Ectodermal cell (in vitro differentiated cells): Measurements from ENCODE around the gene MDN1.
"Not testable (repeated sequence)": the region's sequence is repeated elsewhere in the genome, so short reads cannot be mapped to it uniquely, and the experiment has no call there.

ENCODE experiments used
- H3K27ac ChIP-seq: 2 replicates; pipeline ENCODE4 v1.7.0; 2013; ENCODE audit warnings: mild to moderate bottlenecking, low read depth, low read length; ENCODE audit not compliant: insufficient read depth, poor library complexity, severe bottlenecking
- H3K27me3 ChIP-seq: 2 replicates; pipeline ENCODE4 v1.7.0; 2013; ENCODE audit warnings: mild to moderate bottlenecking, low read length; ENCODE audit not compliant: insufficient read depth, control insufficient read depth, poor library complexity, severe bottlenecking
- H3K36me3 ChIP-seq: one replicate; pipeline ENCODE4 v1.7.0; 2013; ENCODE audit warnings: low read length; ENCODE audit not compliant: control insufficient read depth, insufficient read depth
- H3K4me1 ChIP-seq: one replicate; pipeline ENCODE4 v1.7.0; 2013; ENCODE audit warnings: low read length; ENCODE audit not compliant: control insufficient read depth, insufficient read depth
- H3K4me3 ChIP-seq: 2 replicates; pipeline ENCODE4 v1.7.0; 2013; ENCODE audit warnings: low read depth, low read length, control low read depth; ENCODE audit not compliant: insufficient read depth
- H3K9me3 ChIP-seq: 2 replicates; pipeline ENCODE4 v1.7.0; 2013; ENCODE audit warnings: mild to moderate bottlenecking, low read length, moderate library complexity; ENCODE audit not compliant: control insufficient read depth
- WGBS, 2 experiments: methylation state at CpG; one replicate each; pipeline ENCODE4 v1.1.7; 2013; ENCODE audit warnings: missing lambda C conversion rate in 2 of 2; 5-methylcytosine and 5-hydroxymethylcytosine counted together

MDN1 gene

GRCh38 chr6:89790403-89790802, 29.2 kb downstream of the MDN1 start:
- Histone ChIP-seq H3K4me1 (no peaks in the 10 kb centered on the region), H3K27ac (no peak overlapping the region), H3K36me3 (peaks cover 14% of the 10 kb centered on the region), H3K27me3 (no peaks in the 10 kb centered on the region), H3K9me3 (no peaks in the 10 kb centered on the region), H3K4me3 (no peak overlapping the region)
- WGBS, 2 experiments, result 100% methylated on average over 2 of the region's 2 CpGs; no CpG with 5 or more reads in 1 of the 2 experiments

- Histone ChIP-seq H3K4me3 (no peak overlapping the region), H3K9me3 (no peaks in the 10 kb centered on the region), H3K36me3 (peaks cover 15% of the 10 kb centered on the region), H3K27me3 (no peaks in the 10 kb centered on the region), H3K27ac (no peak overlapping the region), H3K4me1 (no peaks in the 10 kb centered on the region)
- WGBS, 2 experiments, result 94 to 96% methylated on average over 1 of the region's 1 CpG
These were observed 29.6 kb downstream of the MDN1 start for GRCh38 chr6:89789980-89790379.

DNA sequence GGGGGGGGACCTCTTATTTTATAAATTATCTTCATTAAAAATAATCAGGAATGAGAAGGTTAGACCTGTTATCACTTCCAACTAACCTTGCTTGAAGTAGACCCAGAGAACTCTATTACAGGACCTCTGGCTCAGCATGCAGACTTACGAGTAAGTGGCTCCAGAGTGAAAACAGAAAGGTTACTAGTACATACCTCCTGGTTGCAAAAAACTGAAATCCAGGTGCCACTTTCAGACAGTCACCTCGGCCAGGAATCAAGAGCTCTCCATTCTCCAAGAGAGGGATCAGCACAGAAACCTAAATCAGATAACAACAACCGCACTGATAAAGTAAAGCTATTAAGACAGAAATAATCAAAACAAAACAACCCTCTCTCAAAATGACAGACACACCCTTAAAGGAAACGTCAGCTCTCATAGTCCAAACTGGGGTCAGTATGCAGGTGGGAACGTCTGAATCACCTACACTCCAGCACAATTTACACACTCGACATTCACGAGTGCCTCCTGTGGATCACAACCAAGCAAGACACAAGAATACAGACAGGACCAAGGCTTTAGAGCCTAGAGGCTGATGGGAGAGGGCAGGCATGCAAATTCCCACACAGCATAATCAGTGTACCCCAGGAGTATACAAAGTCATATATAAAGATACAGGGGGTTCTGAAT, 31.8 kb downstream of the MDN1 start:
- H3K4me1 ChIP-seq, result no peaks in the 10 kb centered on the region
- H3K9me3 ChIP-seq, result no peaks in the 10 kb centered on the region
- H3K27me3 ChIP-seq, result no peaks in the 10 kb centered on the region
- no peak overlapping the region for H3K27ac ChIP-seq
- peaks cover 30% of the 10 kb centered on the region for H3K36me3 ChIP-seq
- H3K4me3 ChIP-seq, result no peak overlapping the region
- WGBS, 2 experiments, result 95 to 96% methylated on average over 7 of the region's 7 CpGs

GRCh38 chr6:89786970-89787369, 32.6 kb downstream of the MDN1 start:
- H3K9me3 ChIP-seq, result no peaks in the 10 kb centered on the region
- no peaks in the 10 kb centered on the region for H3K4me1 ChIP-seq
- H3K36me3 ChIP-seq, result peaks cover 36% of the 10 kb centered on the region
- no peak overlapping the region for H3K27ac ChIP-seq
- no peaks in the 10 kb centered on the region for H3K27me3 ChIP-seq
- H3K4me3 ChIP-seq, result no peak overlapping the region
- 74 to 75% methylated on average over 1 to 2 of the region's 2 CpGs for WGBS, 2 experiments

GRCh38 chr6:89784838-89785237, 34.8 kb downstream of the MDN1 start:
- H3K27me3 ChIP-seq, result no peaks in the 10 kb centered on the region
- H3K36me3 ChIP-seq, result peaks cover 51% of the 10 kb centered on the region
- H3K27ac ChIP-seq, result no peak overlapping the region
- H3K9me3 ChIP-seq, result no peaks in the 10 kb centered on the region
- WGBS, 2 experiments, result 94 to 95% methylated on average over 6 of the region's 6 CpGs
- H3K4me3 ChIP-seq, result no peak overlapping the region
- no peaks in the 10 kb centered on the region for H3K4me1 ChIP-seq

DNA sequence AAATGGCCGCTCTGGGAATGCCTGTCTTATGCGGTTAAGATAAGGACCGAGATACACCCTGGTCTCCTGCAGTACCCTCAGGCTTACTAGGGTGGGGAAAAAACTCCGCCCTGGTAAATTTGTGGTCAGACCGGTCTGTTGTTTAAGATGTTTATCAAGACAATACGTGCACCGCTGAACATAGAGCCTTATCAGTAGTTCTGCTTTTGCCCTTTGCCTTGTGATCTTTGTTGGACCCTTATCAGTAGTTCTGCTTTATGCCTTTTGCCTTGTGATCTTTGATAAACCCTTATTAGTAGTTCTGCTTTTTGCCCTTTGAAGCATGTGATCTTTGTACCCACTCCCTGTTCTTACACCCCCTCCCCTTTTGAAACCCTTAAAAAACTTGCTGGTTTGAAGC, 36.3 kb downstream of the MDN1 start:
- H3K4me1 ChIP-seq, H3K27ac ChIP-seq, H3K9me3 ChIP-seq, H3K27me3 ChIP-seq, H3K4me3 ChIP-seq: not testable (repeated sequence)
- H3K36me3 ChIP-seq, result peaks cover 52% of the 10 kb centered on the region
- WGBS, 2 experiments, result 97 to 98% methylated on average over 7 of the region's 7 CpGs

DNA sequence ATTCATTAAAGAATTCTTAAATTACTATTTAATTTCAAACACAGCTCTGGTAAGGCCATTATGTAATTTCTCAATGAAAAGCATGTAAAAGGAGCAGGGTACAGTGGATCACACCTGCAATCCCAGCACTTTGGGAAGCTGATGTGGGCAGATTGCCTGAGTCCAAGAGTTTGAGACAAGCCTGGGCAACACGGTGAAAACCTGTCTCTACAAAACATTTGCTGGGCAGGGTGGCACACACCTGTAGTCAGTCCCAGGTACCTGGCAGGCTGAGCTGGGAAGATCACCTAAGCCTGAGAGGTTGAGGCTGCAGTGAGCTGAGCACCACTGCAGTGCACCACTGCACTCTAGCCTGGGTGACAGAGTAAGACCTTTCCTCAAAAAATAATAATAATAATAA, 37.4 kb downstream of the MDN1 start:
- Histone ChIP-seq H3K36me3 (peaks cover 54% of the 10 kb centered on the region), H3K4me1 (no peaks in the 10 kb centered on the region), H3K4me3 (no peak overlapping the region), H3K27me3 (no peaks in the 10 kb centered on the region), H3K9me3 (no peaks in the 10 kb centered on the region), H3K27ac (no peak overlapping the region)
- 91 to 97% methylated on average over 1 of the region's 1 CpG for WGBS, 2 experiments

- Histone ChIP-seq H3K27ac (no peak overlapping the region), H3K36me3 (peaks cover 54% of the 10 kb centered on the region)
- 86 to 95% methylated on average over 4 to 6 of the region's 6 CpGs for WGBS, 2 experiments
These were observed 38.2 kb downstream of the MDN1 start for GRCh38 chr6:89781070-89782034.

GRCh38 chr6:89777455-89777854, 42.1 kb downstream of the MDN1 start:
- Histone ChIP-seq H3K9me3 (no peaks in the 10 kb centered on the region), H3K4me1 (no peaks in the 10 kb centered on the region), H3K27me3 (no peaks in the 10 kb centered on the region), H3K36me3 (peaks cover 43% of the 10 kb centered on the region), H3K4me3 (no peak overlapping the region), H3K27ac (no peak overlapping the region)
- WGBS, 2 experiments, result 96 to 99% methylated on average over 2 of the region's 2 CpGs

More at GRCh38 chr6:89781070-89782034, 38.2 kb downstream of the MDN1 start:
- Histone ChIP-seq H3K9me3 (no peaks in the 10 kb centered on the region), H3K4me3 (no peak overlapping the region), H3K4me1 (no peaks in the 10 kb centered on the region), H3K27me3 (no peaks in the 10 kb centered on the region)

- Histone ChIP-seq H3K9me3 (no peaks in the 10 kb centered on the region), H3K27ac (no peak overlapping the region), H3K27me3 (no peaks in the 10 kb centered on the region), H3K36me3 (peaks cover 39% of the 10 kb centered on the region), H3K4me1 (no peaks in the 10 kb centered on the region), H3K4me3 (no peak overlapping the region)
- WGBS, 2 experiments, result 86 to 92% methylated on average over 1 of the region's 1 CpG
These were observed 42.9 kb downstream of the MDN1 start for GRCh38 chr6:89776583-89777233.
